Astrocyte (in vitro differentiated cells and primary cell): ENCODE measurements around the gene SV2A.

Experiments
- EZH2 ChIP-seq: IDR thresholded peaks from 2 replicates; pipeline ENCODE4 v1.6.1; 2012; ENCODE audit warnings: mild to moderate bottlenecking, low read length, inconsistent platforms; ENCODE audit not compliant: insufficient read depth
- TF ChIP-seq, protein P1 (sequence below): IDR thresholded peaks from 2 replicates; pipeline ENCODE4 v1.5.1; 2011; ENCODE audit warnings: low read depth, mild to moderate bottlenecking, inconsistent platforms, low read length, moderate library complexity; ENCODE audit not compliant: insufficient read depth

- TF ChIP-seq, protein P1, sequence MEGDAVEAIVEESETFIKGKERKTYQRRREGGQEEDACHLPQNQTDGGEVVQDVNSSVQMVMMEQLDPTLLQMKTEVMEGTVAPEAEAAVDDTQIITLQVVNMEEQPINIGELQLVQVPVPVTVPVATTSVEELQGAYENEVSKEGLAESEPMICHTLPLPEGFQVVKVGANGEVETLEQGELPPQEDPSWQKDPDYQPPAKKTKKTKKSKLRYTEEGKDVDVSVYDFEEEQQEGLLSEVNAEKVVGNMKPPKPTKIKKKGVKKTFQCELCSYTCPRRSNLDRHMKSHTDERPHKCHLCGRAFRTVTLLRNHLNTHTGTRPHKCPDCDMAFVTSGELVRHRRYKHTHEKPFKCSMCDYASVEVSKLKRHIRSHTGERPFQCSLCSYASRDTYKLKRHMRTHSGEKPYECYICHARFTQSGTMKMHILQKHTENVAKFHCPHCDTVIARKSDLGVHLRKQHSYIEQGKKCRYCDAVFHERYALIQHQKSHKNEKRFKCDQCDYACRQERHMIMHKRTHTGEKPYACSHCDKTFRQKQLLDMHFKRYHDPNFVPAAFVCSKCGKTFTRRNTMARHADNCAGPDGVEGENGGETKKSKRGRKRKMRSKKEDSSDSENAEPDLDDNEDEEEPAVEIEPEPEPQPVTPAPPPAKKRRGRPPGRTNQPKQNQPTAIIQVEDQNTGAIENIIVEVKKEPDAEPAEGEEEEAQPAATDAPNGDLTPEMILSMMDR = no peak
- TF ChIP-seq EZH2 = no peak
Measured at GRCh38 chr1:149931212-149931790, 13.7 kb upstream of the SV2A start.
